GM12878 (cell line): ENCODE results near the gene MTA3. TPM values are rescaled to one million over a fixed set of nuclear protein-coding genes. Genes with fewer than 3 reads are reported as not detected.

Experiments
- ATAC-seq: fragments of 200-7000 bp; cut with Tn5 transposase; 3 replicates; pipeline ENCODE4 v1.9.1; 2020; ENCODE audit warnings: mild to moderate bottlenecking, moderate library complexity
- BruUV-seq: library from RNA; stranded (reverse); fragments of 400-500 nt; replicated peaks from 2 replicates; lab custom pipeline; 2021; lab: Mats Ljungman, UMichigan
- CTCF ChIA-PET: fragments of 300-600 bp; sonication (Branson Sonifier 250); formaldehyde crosslinking; extraction: SDS; loops from one replicate; lab custom pipeline; 2021; ENCODE audit warnings: inconsistent platforms; lab: Yijun Ruan, JAX
- POLR2A ChIA-PET: fragments of 350-600 bp; formaldehyde crosslinking; extraction: SDS; loops from one replicate; lab custom pipeline; 2021; ENCODE audit warnings: inconsistent platforms; lab: Charles Lee
- RAD21 ChIA-PET: fragments of 300-600 bp; sonication (Branson Sonifier 250); formaldehyde crosslinking; loops from one replicate; lab custom pipeline; 2023; ENCODE audit warnings: antibody characterized with exemption; ENCODE audit not compliant: unreplicated experiment; lab: Charles Lee
- SMC1A ChIA-PET: fragments of 300-600 bp; sonication (Branson Sonifier 250); formaldehyde crosslinking; loops from one replicate; lab custom pipeline; 2023; ENCODE audit not compliant: unreplicated experiment, uncharacterized antibody; lab: Charles Lee
- DNase-seq: peaks from one replicate; pipeline ENCODE4 v3.0.0-alpha.2; 2011; ENCODE audit warnings: low read depth, low spot score
- FAIRE-seq: peaks from 3 replicates; lab custom pipeline; 2011; peaks lifted over from hg19 to GRCh38; lab: Jason Lieb, UNC
- H2AFZ ChIP-seq: 2 replicates; pipeline ENCODE4 v1.6.0; 2011; ENCODE audit warnings: low read depth, low read length, control low read depth; ENCODE audit not compliant: control insufficient read depth
- H3K27ac ChIP-seq: 2 replicates; pipeline ENCODE4 v1.5.1; 2011; ENCODE audit warnings: control low read depth; ENCODE audit not compliant: control insufficient read depth, insufficient read depth
- H3K27me3 ChIP-seq, 2 experiments: replicated peaks in 1 of 2; 2 replicates each; pipeline versions ENCODE4 v1.6.0 to v1.6.1; 2011; ENCODE audit warnings: low read length in 1 of 2; ENCODE audit not compliant: control insufficient read depth in 2 of 2, insufficient read depth in 2 of 2
- H3K36me3 ChIP-seq, 2 experiments: 2 replicates each; pipeline ENCODE4 v1.5.1; 2011; ENCODE audit warnings: low read length in 1 of 2; ENCODE audit not compliant: control insufficient read depth in 2 of 2, insufficient read depth in 2 of 2
- H3K4me1 ChIP-seq: 2 replicates; pipeline ENCODE4 v1.6.1; 2011; ENCODE audit warnings: mild to moderate bottlenecking, low read length, moderate library complexity, mixed read lengths; ENCODE audit not compliant: control insufficient read depth, insufficient read depth
- H3K4me2 ChIP-seq: 2 replicates; pipeline ENCODE4 v1.6.0; 2011; ENCODE audit warnings: control low read depth; ENCODE audit not compliant: control insufficient read depth, insufficient read depth
- H3K4me3 ChIP-seq: fragments of 200-600 bp; sonication (generic); 2 replicates; pipeline ENCODE4 v1.5.1; 2016
- H3K79me2 ChIP-seq: 2 replicates; pipeline ENCODE4 v1.6.0; 2011; ENCODE audit warnings: low read length; ENCODE audit not compliant: control insufficient read depth, insufficient read depth
- H3K9ac ChIP-seq: 2 replicates; pipeline ENCODE4 v1.8.0; 2011; ENCODE audit warnings: low read length, control low read depth, mixed read lengths; ENCODE audit not compliant: control insufficient read depth, insufficient read depth
- H3K9me3 ChIP-seq: replicated peaks from 3 replicates; pipeline ENCODE4 v1.5.1; 2011; ENCODE audit warnings: mild to moderate bottlenecking, low read length; ENCODE audit not compliant: control insufficient read depth, insufficient read depth
- H4K20me1 ChIP-seq: 2 replicates; pipeline ENCODE4 v1.6.0; 2011; ENCODE audit not compliant: control insufficient read depth, insufficient read depth
- ASH2L ChIP-seq: fragments of 300-600, 200-600 bp; sonication (generic); IDR thresholded peaks from 2 replicates; pipeline ENCODE4 v1.6.1; 2017; ENCODE audit warnings: low read depth, mild to moderate bottlenecking, borderline replicate concordance
- CHD2 ChIP-seq: IDR thresholded peaks from 2 replicates; pipeline ENCODE4 v1.6.1; 2011; ENCODE audit warnings: low read depth, low read length, improper control_type of control experiment, borderline replicate concordance
- CREB1 ChIP-seq: IDR thresholded peaks from 2 replicates; pipeline ENCODE4 v1.6.1; 2012; ENCODE audit warnings: low read depth, mild to moderate bottlenecking, inconsistent platforms
- ESRRA ChIP-seq: IDR thresholded peaks from 2 replicates; pipeline ENCODE4 v1.6.1; 2012; ENCODE audit warnings: mild to moderate bottlenecking, low read length, improper control_type of control experiment
- EZH2 ChIP-seq: IDR thresholded peaks from 2 replicates; pipeline ENCODE4 v1.6.1; 2012; ENCODE audit warnings: low read depth, mild to moderate bottlenecking, control low read depth, inconsistent platforms, low read length, borderline replicate concordance; ENCODE audit not compliant: control insufficient read depth
- IKZF2 ChIP-seq, 2 experiments: fragments of 450-650 bp; IDR thresholded peaks; 2 replicates each; pipeline ENCODE4 v1.6.1; 2017; ENCODE audit warnings: mild to moderate bottlenecking in 2 of 2, moderate library complexity in 2 of 2
- KAT2A ChIP-seq: conservative IDR thresholded peaks from 2 replicates; pipeline ENCODE4 v1.6.1; 2011; ENCODE audit warnings: low read depth, low read length; ENCODE audit not compliant: control insufficient read depth
- MEF2B ChIP-seq: fragments of 450-650 bp; IDR thresholded peaks from 2 replicates; pipeline ENCODE4 v1.6.1; 2018; ENCODE audit warnings: mild to moderate bottlenecking, moderate library complexity; ENCODE audit not compliant: partially characterized antibody, poor library complexity, severe bottlenecking
- NFXL1 ChIP-seq: fragments of 450-650 bp; IDR thresholded peaks from 2 replicates; pipeline ENCODE4 v1.6.1; 2017; ENCODE audit warnings: antibody characterized with exemption, mild to moderate bottlenecking, borderline replicate concordance
- POLR2AphosphoS2 ChIP-seq: IDR thresholded peaks from 2 replicates; pipeline ENCODE4 v1.6.1; 2011; ENCODE audit warnings: low read depth, mild to moderate bottlenecking, low read length, improper control_type of control experiment, moderate library complexity
- RUNX3 ChIP-seq: IDR thresholded peaks from 2 replicates; pipeline ENCODE4 v1.6.1; 2012; ENCODE audit warnings: low read length, inconsistent platforms
- SMARCA5 ChIP-seq: fragments of 450-650 bp; IDR thresholded peaks from 2 replicates; pipeline ENCODE4 v1.6.1; 2017; ENCODE audit warnings: mild to moderate bottlenecking
- SP1 ChIP-seq: IDR thresholded peaks from one replicate; pipeline ENCODE4 v1.6.1; 2011; ENCODE audit warnings: low read depth, low read length
- TCF12 ChIP-seq: IDR thresholded peaks from 2 replicates; pipeline ENCODE4 v1.6.1; 2011; ENCODE audit warnings: low read depth, mild to moderate bottlenecking, low read length
- ZNF217 ChIP-seq: fragments of 450-650 bp; IDR thresholded peaks from 2 replicates; pipeline ENCODE4 v1.6.1; 2017; ENCODE audit warnings: antibody characterized with exemption, mild to moderate bottlenecking
- ZZZ3 ChIP-seq: IDR thresholded peaks from 2 replicates; pipeline ENCODE4 v1.6.1; 2011; ENCODE audit warnings: low read depth; ENCODE audit not compliant: control insufficient read depth, insufficient read length
- WGBS: methylation state at CpG from one replicate; pipeline ENCODE4 v1.1.6; 2016; ENCODE audit warnings: low lambda C conversion rate; ENCODE audit not compliant: insufficient replicate concordance, insufficient coverage; ENCODE audit errors: missing lambda C conversion rate; 5-methylcytosine and 5-hydroxymethylcytosine counted together
- in situ Hi-C: fragments of 300-500 bp; cut with MboI; formaldehyde crosslinking; loops from 9 replicates; pipeline ENCODE4 v1.14.3; 2018; ENCODE audit warnings: mixed read lengths
- intact Hi-C: fragments of 100-400 bp; cut with micrococcal nuclease; formaldehyde crosslinking; loops from one replicate; pipeline ENCODE4 v1.14.2; 2022; ENCODE audit not compliant: unreplicated experiment
- polyA plus RNA-seq, 11 experiments: library from polyadenylated mRNA; depleted of rRNA in 4 of 11; unstranded in 6 of 11; stranded (reverse) in 5 of 11; fragments of >200 nt; fragmentation: Nextera tagmentation in 4 of 11; fragmentation: Illumina TruSeq in 1 of 11; extraction: Ambion mirVana in 4 of 11; extraction: Trizol in 1 of 11; gene quantifications; 1 replicate in 1 of 11; 2 replicates in 10 of 11; pipeline versions ENCODE4 v1.2.1 to v1.2.3, GENCODE V29; 2011 to 2016; ENCODE audit warnings: inconsistent platforms in 2 of 11, missing spikeins in 2 of 11, low read depth in 1 of 11
- total RNA-seq, 4 experiments: library from RNA; depleted of rRNA in 3 of 4; stranded (reverse); fragments of >200 nt in 3 of 4; fragmentation: Illumina TruSeq in 1 of 4; extraction: Trizol in 1 of 4; gene quantifications; 2 replicates each; pipeline versions ENCODE4 v1.2.1 to v1.2.3, GENCODE V29; 2013 to 2021
- TF ChIP-seq, protein P1 (sequence below): IDR thresholded peaks from 2 replicates; pipeline ENCODE4 v1.6.1; 2011; ENCODE audit warnings: mild to moderate bottlenecking, low read depth, low read length, moderate library complexity; ENCODE audit not compliant: insufficient replicate concordance

The MTA3 gene
- total and polyA plus RNA-seq, 10 of the 15 experiments (the other 5 are each of a cell fraction or from before 2014, with no cell fraction given) = 17.6 to 45.5 (median 26.5) TPM

DNA sequence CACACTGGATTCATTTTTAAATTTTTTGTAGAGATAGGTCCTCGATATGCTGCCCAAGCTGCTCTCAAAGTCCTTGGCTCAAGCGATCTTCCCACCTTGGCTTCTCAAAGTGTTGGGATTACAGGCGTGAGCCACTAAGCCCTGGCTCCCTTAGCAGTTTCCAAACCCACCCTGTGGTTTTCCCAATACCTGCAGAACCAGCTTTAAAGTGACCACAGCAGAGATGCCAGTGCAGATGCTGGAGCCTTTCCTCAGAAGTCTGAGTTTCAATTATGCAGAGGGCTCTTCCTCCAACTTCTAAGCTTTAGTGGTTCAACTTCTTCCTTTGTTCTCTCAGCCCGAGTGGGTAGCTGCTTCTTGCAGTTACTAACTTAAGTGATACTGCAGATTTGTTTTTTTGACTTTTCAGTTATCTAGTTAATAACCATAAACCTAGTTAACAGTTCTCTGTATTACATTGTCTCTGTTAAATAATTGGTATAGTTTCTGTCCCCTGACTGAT, 232.1 kb downstream of the MTA3 start:
- BruUV-seq = no TSS peak
- Histone ChIP-seq H3K9me3 (no peaks in the 10 kb centered on the region), H3K27me3 (no peaks in the 10 kb centered on the region)
- no peak for ATAC-seq
- TF ChIP-seq ZNF217 (no peak), TCF12 (no peak)
- TF ChIP-seq, all 136 proteins: peak for 0
- WGBS = 94% methylated on average over 4 of the region's 4 CpGs
- no peak overlapping the region for H3K4me3 ChIP-seq
- no peak overlapping the region for H3K9ac ChIP-seq
- H2AFZ ChIP-seq = no peak overlapping the region
- POLR2A ChIA-PET = interaction anchor here (1.9 kb wide), 1 partner anchor 9 kb away, joined by 14 read pairs; no protein-coding TSS in a partner anchor
- H3K4me1 ChIP-seq = peaks cover 13% of the 10 kb centered on the region
- H3K36me3 ChIP-seq = no peaks in the 10 kb centered on the region
- H3K79me2 ChIP-seq = no peaks in the 10 kb centered on the region; the same call in 1 of the 2 replicates
- H3K4me2 ChIP-seq = no peak overlapping the region
- H4K20me1 ChIP-seq = no peaks in the 10 kb centered on the region
- FAIRE-seq = no peak
- in situ Hi-C loops (no loop called here), intact Hi-C loops (no loop called here)
- SMC1A ChIA-PET = interaction anchor here (1.0 to 1.2 kb wide), 3 partner anchors 10 to 137 kb away, joined by 3 to 5 read pairs (median 3); no protein-coding TSS in a partner anchor
- CTCF ChIA-PET = interaction anchor here (0.8 to 2.4 kb wide), 5 partner anchors 10 to 137 kb away, joined by 3 to 14 read pairs (median 3); no protein-coding TSS in a partner anchor
- RAD21 ChIA-PET = interaction anchor here (1.3 kb wide), 1 partner anchor 9 kb away, joined by 13 read pairs; no protein-coding TSS in a partner anchor
- no peak overlapping the region for H3K27ac ChIP-seq
- DNase-seq = no peak

DNA sequence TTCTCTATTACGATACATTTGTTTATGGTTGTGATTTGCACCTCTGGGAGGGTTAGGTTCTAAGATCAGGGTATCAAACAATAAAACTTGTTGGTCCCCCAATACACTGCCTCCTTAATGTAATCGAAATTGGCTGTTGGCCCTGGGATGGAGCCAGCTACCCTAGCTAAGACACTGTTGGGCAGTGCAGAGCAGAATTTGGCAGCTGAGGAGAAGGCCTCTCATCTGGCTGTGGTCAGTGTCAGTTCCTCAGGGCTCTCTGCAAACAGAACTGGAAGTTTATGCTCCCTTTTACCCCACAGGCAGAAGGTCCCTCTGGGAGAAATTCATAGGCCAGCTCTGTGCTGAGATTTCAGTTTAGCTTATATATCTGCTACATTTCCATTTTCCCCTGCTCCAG, 232.5 kb downstream of the MTA3 start:
- RAD21 ChIA-PET = interaction anchor here (1.3 kb wide), 1 partner anchor 9 kb away, joined by 13 read pairs; no protein-coding TSS in a partner anchor
- DNase-seq (no peak), ATAC-seq (no peak), FAIRE-seq (no peak)
- SMC1A ChIA-PET = interaction anchor here (1.0 to 1.2 kb wide), 3 partner anchors 10 to 137 kb away, joined by 3 to 5 read pairs (median 3); no protein-coding TSS in a partner anchor
- H3K4me3 ChIP-seq = no peak overlapping the region
- H3K36me3 ChIP-seq = no peaks in the 10 kb centered on the region
- no peaks in the 10 kb centered on the region for H4K20me1 ChIP-seq
- H3K9me3 ChIP-seq = no peaks in the 10 kb centered on the region
- no peak overlapping the region for H3K9ac ChIP-seq
- H3K27ac ChIP-seq = no peak overlapping the region
- no TSS peak for BruUV-seq
- no peak overlapping the region for H2AFZ ChIP-seq
- POLR2A ChIA-PET = interaction anchor here (1.9 kb wide), 1 partner anchor 9 kb away, joined by 14 read pairs; no protein-coding TSS in a partner anchor
- 80% methylated on average over 2 of the region's 2 CpGs for WGBS
- CTCF ChIA-PET = interaction anchor here (0.8 to 2.4 kb wide), 5 partner anchors 10 to 137 kb away, joined by 3 to 14 read pairs (median 3); no protein-coding TSS in a partner anchor
- H3K27me3 ChIP-seq = no peaks in the 10 kb centered on the region
- no peaks in the 10 kb centered on the region for H3K79me2 ChIP-seq
- peaks cover 9% of the 10 kb centered on the region for H3K4me1 ChIP-seq
- H3K4me2 ChIP-seq = no peak overlapping the region
- in situ Hi-C loops (no loop called here), intact Hi-C loops (no loop called here)
- TF ChIP-seq EZH2 (no peak), ESRRA (no peak), SP1 (no peak), POLR2AphosphoS2 (no peak), CREB1 (no peak), IKZF2 (IDR thresholded peaks at IDR 0.05) (no peak), KAT2A (no peak), SMARCA5 (no peak), RUNX3 (no peak), ZZZ3 (no peak), MEF2B (no peak), CHD2 (no peak), NFXL1 (no peak), ASH2L (no peak)
- TF ChIP-seq, protein P1, sequence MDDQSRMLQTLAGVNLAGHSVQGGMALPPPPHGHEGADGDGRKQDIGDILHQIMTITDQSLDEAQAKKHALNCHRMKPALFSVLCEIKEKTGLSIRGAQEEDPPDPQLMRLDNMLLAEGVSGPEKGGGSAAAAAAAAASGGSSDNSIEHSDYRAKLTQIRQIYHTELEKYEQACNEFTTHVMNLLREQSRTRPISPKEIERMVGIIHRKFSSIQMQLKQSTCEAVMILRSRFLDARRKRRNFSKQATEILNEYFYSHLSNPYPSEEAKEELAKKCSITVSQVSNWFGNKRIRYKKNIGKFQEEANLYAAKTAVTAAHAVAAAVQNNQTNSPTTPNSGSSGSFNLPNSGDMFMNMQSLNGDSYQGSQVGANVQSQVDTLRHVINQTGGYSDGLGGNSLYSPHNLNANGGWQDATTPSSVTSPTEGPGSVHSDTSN = no peak
